GM12801 (cell line): ENCODE data around the gene IGF1R.

Source experiments
- CTCF ChIP-seq: IDR thresholded peaks from one replicate; pipeline ENCODE4 v1.5.1; 2011; ENCODE audit warnings: control low read depth; ENCODE audit not compliant: insufficient read length; ENCODE audit errors: extremely low read depth

Gene IGF1R

GRCh38 chr15:98614681-98615080, 33.7 kb upstream of the IGF1R start:
- no peak for TF ChIP-seq CTCF

GRCh38 chr15:98616397-98616796, 31.9 kb upstream of the IGF1R start:
- TF ChIP-seq CTCF = no peak

GRCh38 chr15:98617328-98617980, 30.9 kb upstream of the IGF1R start:
- no peak for TF ChIP-seq CTCF

- no peak for TF ChIP-seq CTCF
These were observed 28.3 kb upstream of the IGF1R start for GRCh38 chr15:98620020-98620419.

GRCh38 chr15:98621021-98621420, 27.3 kb upstream of the IGF1R start:
- no peak for TF ChIP-seq CTCF

GRCh38 chr15:98625614-98626013, 22.7 kb upstream of the IGF1R start:
- TF ChIP-seq CTCF = no peak

- no peak for TF ChIP-seq CTCF
These were observed 22.2 kb upstream of the IGF1R start for GRCh38 chr15:98626153-98626552.
